GM12873 (cell line): Measurements from ENCODE around the gene TBC1D5.

ENCODE experiments used
- TF ChIP-seq, protein P1 (sequence below): IDR thresholded peaks from 2 replicates; pipeline ENCODE4 v1.5.1; 2012; ENCODE audit warnings: low read depth, mild to moderate bottlenecking, moderate library complexity, low read length, control low read depth; ENCODE audit not compliant: insufficient read depth; ENCODE audit errors: missing control alignments

Gene TBC1D5

GRCh38 chr3:17133632-17134545 lies 608.5 kb downstream of the TBC1D5 start:
- TF ChIP-seq, protein P1, sequence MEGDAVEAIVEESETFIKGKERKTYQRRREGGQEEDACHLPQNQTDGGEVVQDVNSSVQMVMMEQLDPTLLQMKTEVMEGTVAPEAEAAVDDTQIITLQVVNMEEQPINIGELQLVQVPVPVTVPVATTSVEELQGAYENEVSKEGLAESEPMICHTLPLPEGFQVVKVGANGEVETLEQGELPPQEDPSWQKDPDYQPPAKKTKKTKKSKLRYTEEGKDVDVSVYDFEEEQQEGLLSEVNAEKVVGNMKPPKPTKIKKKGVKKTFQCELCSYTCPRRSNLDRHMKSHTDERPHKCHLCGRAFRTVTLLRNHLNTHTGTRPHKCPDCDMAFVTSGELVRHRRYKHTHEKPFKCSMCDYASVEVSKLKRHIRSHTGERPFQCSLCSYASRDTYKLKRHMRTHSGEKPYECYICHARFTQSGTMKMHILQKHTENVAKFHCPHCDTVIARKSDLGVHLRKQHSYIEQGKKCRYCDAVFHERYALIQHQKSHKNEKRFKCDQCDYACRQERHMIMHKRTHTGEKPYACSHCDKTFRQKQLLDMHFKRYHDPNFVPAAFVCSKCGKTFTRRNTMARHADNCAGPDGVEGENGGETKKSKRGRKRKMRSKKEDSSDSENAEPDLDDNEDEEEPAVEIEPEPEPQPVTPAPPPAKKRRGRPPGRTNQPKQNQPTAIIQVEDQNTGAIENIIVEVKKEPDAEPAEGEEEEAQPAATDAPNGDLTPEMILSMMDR = no peak

- TF ChIP-seq, protein P1 = no peak
Measured at GRCh38 chr3:17132286-17133115, 609.9 kb downstream of the TBC1D5 start.

DNA sequence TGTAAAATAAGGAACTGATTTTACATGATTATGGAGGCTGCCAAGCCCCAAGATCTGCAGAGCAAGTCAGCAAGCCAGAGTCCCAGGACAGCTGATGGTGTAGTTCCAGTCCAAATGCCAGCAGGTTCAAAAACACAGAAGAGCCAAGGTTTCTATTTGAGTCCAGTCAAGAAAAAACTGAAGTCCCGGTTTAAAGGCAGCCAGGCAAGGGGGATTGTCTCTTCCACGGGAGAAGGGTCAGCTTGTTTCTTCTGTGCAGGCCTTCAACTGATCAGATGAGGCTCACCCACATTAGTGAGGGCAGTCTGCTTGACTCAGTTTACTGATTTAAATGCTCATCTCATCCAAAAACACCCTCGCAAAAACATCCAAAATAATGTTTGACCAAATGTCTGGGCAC lies 611.5 kb downstream of the TBC1D5 start:
- TF ChIP-seq, protein P1 = no peak

DNA sequence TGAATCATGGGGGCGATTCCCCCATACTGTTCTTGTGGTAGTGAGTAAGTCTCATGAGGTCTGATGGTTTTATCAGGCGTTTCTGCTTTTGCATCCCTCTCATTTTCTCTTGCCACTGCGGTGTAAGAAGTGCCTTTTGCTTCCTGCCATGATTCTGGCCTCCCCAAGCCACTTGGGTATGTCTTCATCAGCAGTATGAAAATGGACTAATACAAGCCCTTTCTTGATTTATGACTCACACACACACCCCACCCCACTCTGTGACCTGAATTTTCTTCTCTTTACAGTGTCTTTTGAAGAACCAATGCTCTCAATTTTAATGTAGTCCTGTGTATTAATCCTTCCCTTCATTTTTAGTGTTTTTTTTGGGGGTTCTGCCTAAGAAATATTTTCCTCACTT lies 612.9 kb downstream of the TBC1D5 start:
- TF ChIP-seq, protein P1 = no peak

DNA sequence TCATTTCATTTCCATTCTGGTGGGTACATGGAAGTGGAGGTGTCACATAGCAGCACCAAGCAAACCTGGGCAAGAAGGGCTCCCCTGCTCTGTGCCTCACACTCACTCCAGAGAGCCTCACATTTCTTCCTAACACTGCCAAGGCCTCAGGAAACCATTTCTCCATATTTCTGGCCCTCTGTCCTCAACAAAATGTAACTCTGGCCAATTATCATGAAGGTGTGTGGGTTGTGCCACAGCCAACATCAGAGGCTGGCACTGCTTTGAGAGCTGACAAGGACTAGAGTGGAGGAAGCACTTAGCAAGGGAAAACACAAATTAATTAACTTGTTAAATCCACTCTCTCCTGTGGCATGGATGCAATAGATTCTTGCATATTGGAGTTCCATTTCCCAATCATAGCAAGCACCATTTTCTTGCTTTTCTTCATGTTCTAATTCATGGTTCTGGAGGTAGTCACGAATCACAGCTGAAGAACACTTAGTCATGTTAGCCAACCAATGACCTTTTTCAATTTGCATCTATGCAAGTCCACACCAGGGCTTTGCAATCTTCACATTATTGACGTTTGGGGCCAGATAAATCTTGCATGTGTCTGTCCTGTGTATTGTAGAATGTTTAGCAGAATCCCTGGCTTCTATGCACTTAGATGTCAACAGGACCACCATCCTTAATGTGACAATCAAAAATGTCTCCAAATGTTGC lies 616.5 kb downstream of the TBC1D5 start:
- TF ChIP-seq, protein P1 = no peak

DNA sequence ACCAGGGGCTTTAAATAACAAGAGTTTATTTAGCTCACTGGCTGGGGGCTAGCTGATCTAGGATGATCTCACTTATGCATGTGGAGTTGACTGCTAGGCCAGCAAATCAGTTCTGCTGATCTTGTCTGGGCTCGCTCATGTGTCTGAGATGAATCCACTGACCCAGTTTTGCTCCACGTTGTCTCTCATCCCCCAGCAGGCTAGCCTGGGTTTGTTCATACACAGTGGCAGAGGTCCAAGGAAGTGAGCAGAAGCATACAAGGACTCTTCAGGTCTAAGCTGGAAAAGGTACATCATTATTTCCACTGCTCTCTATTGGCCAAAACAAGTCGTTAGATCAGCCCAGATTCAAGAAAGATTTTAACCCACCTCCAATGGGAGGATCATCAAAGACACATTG lies 619.7 kb downstream of the TBC1D5 start:
- TF ChIP-seq, protein P1 = no peak
